Measurements from ENCODE around the gene EIF4G2. TPM values are rescaled to one million over a fixed set of nuclear protein-coding genes. Genes with fewer than 3 reads are reported as not detected.

EIF4G2 gene
- total and polyA plus RNA-seq, 2 experiments from 2014 or later: 358 to 788 TPM

DNA sequence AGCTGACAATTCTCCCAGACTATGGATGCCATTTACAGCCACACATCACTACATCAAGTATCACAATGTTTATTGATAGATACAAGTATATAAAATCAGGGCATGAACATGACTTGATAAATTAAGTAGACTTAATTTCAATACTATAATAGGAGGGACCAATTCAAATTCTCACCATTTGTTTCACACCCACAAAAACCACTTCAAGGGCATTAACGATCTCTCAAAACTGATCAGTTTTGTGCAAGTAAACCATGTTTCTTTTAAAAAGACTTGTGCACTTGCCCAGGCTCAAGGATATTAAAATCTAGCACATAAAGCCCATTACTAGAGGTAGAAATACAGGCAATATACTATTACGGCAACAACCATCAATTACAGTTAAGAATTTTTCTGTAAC lies 11.7 kb downstream of the EIF4G2 start:
- Mint-ChIP-seq H3K36me3 (ENCODE audit: low read depth) (peaks cover 63% of the 10 kb centered on the region), H3K27ac (no peak overlapping the region), H3K27me3 (ENCODE audit: insufficient read depth, low read depth, poor library complexity) (peaks cover 5% of the 10 kb centered on the region), H3K4me1 (peaks cover 4% of the 10 kb centered on the region; the same call in 1 of the 3 replicates), H3K4me3 (no peak overlapping the region), H3K9me3 (no peaks in the 10 kb centered on the region; the same call in 2 of the 3 replicates)
- H3K27ac ChIP-seq (ENCODE audit: low read depth): no peak overlapping the region
- no peak overlapping the region for H3K4me3 ChIP-seq
- H3K9me2 ChIP-seq (ENCODE audit: insufficient read depth): no peaks in the 10 kb centered on the region
- no peaks in the 10 kb centered on the region for H3K79me2 ChIP-seq (replicated peaks; ENCODE audit: insufficient read depth)
- H4K20me1 ChIP-seq (replicated peaks; ENCODE audit: insufficient read depth): peaks cover 28% of the 10 kb centered on the region
- no peak for DNase-seq (ENCODE audit: low spot score)
- H3K27me3 ChIP-seq (ENCODE audit: insufficient read depth): 0 out of 2 replicates have a peak, but pooled peaks cover 5% of the 10 kb centered on the region
- no peak overlapping the region for H3K4me2 ChIP-seq
- no peaks in the 10 kb centered on the region for H3K4me1 ChIP-seq (ENCODE audit: insufficient read depth)
- TF ChIP-seq ZNF114 (CRISPR knock-in tag; IDR thresholded peaks at IDR 0.05): no peak
- TF ChIP-seq ZNF462 (CRISPR knock-in tag; IDR thresholded peaks at IDR 0.05): no peak
- no peak for TF ChIP-seq EZH2 (IDR thresholded peaks at IDR 0.05; ENCODE audit: low read depth, unreplicated experiment)
- TF ChIP-seq CREB1 (CRISPR knock-in tag; IDR thresholded peaks at IDR 0.05; ENCODE audit: low read depth): no peak
- TF ChIP-seq, protein P1, sequence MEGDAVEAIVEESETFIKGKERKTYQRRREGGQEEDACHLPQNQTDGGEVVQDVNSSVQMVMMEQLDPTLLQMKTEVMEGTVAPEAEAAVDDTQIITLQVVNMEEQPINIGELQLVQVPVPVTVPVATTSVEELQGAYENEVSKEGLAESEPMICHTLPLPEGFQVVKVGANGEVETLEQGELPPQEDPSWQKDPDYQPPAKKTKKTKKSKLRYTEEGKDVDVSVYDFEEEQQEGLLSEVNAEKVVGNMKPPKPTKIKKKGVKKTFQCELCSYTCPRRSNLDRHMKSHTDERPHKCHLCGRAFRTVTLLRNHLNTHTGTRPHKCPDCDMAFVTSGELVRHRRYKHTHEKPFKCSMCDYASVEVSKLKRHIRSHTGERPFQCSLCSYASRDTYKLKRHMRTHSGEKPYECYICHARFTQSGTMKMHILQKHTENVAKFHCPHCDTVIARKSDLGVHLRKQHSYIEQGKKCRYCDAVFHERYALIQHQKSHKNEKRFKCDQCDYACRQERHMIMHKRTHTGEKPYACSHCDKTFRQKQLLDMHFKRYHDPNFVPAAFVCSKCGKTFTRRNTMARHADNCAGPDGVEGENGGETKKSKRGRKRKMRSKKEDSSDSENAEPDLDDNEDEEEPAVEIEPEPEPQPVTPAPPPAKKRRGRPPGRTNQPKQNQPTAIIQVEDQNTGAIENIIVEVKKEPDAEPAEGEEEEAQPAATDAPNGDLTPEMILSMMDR (conservative IDR thresholded peaks at IDR 0.05; ENCODE audit: low read depth in 2 of 2): no peak
- no peak for TF ChIP-seq EZH2phosphoT487 (IDR thresholded peaks at IDR 0.05; ENCODE audit: unreplicated experiment)
- no peak for TF ChIP-seq NANOG (IDR thresholded peaks at IDR 0.05; ENCODE audit: borderline replicate concordance)
- no peak; the same call in 1 of the 2 replicates for TF ChIP-seq POLR2AphosphoS5 (IDR thresholded peaks at IDR 0.05; ENCODE audit: low read depth)
- TF ChIP-seq STAT1 (IDR thresholded peaks at IDR 0.05; ENCODE audit: unreplicated experiment): no peak
- TF ChIP-seq JUNB (IDR thresholded peaks at IDR 0.05; ENCODE audit: unreplicated experiment): no peak
- TF ChIP-seq ZNF331 (CRISPR knock-in tag; IDR thresholded peaks at IDR 0.05; ENCODE audit: low read depth): no peak
- no peak for TF ChIP-seq REST (IDR thresholded peaks at IDR 0.05; ENCODE audit: unreplicated experiment)
- TF ChIP-seq ETS1 (IDR thresholded peaks at IDR 0.05): no peak
- ATAC-seq: no peak
- peaks cover 52% of the 10 kb centered on the region for H3F3A ChIP-seq (replicated peaks; ENCODE audit: low read depth)
- peaks cover 50% of the 10 kb centered on the region for H3K36me3 ChIP-seq (ENCODE audit: insufficient read depth)
- H2AFZ ChIP-seq: no peak overlapping the region

All from GM23338 (cell line).